Spleen (tissue), 11 donors: ENCODE measurements around the gene SPTY2D1. TPM values are rescaled to one million over a fixed set of nuclear protein-coding genes. Genes with fewer than 3 reads are reported as not detected.
A peak's percentile ranks its signal among the peaks of the same experiment; 100 is the strongest.

Experiments used
- DNase-seq: peaks from one replicate; pipeline ENCODE4 v3.0.0-alpha.2; 2020
- H3K27ac ChIP-seq, 8 donors: fragments of 200-600 bp; sonication (generic) in 7 of 8; 1 replicate in 4 of 8; 2 replicates in 4 of 8; pipeline versions ENCODE4 v1.5.0 to v1.8.0; 2016 to 2021; ENCODE audit warnings: inconsistent platforms in 4 of 8, mild to moderate bottlenecking in 4 of 8, moderate library complexity in 1 of 8
- H3K27me3 ChIP-seq, 7 donors: fragments of 200-600 bp; sonication (generic) in 6 of 7; replicated peaks in 1 of 7; 1 replicate in 4 of 7; 2 replicates in 3 of 7; pipeline versions ENCODE4 v1.5.0 to v1.8.0; 2016 to 2021; ENCODE audit warnings: inconsistent platforms in 3 of 7, mild to moderate bottlenecking in 1 of 7
- H3K36me3 ChIP-seq, 6 donors: fragments of 200-600 bp; sonication (generic) in 5 of 6; 1 replicate in 4 of 6; 2 replicates in 2 of 6; pipeline versions ENCODE4 v1.5.0 to v1.8.0; 2016 to 2021; ENCODE audit warnings: inconsistent platforms in 2 of 6
- H3K4me1 ChIP-seq, 6 donors: fragments of 200-600 bp; sonication (generic) in 5 of 6; 1 replicate in 3 of 6; 2 replicates in 3 of 6; pipeline versions ENCODE4 v1.5.0 to v1.8.0; 2016 to 2021; ENCODE audit warnings: inconsistent platforms in 3 of 6
- H3K4me3 ChIP-seq, 8 donors: fragments of 200-600 bp; sonication (generic) in 7 of 8; 1 replicate in 4 of 8; 2 replicates in 4 of 8; pipeline versions ENCODE4 v1.5.0 to v1.8.0; 2016 to 2021; ENCODE audit warnings: inconsistent platforms in 4 of 8, mild to moderate bottlenecking in 4 of 8, moderate library complexity in 2 of 8
- H3K9me3 ChIP-seq, 8 donors: fragments of 200-600 bp; sonication (generic) in 7 of 8; 1 replicate in 4 of 8; 2 replicates in 4 of 8; pipeline versions ENCODE4 v1.5.0 to v1.8.0; 2016 to 2021; ENCODE audit warnings: inconsistent platforms in 4 of 8
- CTCF ChIP-seq, 11 experiments: fragments of 200-600 bp in 7 of 11; fragments of 450-650 bp in 4 of 11; sonication (generic) in 4 of 11; IDR thresholded peaks in 8 of 11; conservative IDR thresholded peaks in 3 of 11; 1 replicate in 7 of 11; 2 replicates in 4 of 11; pipeline versions ENCODE4 v1.4.0 to v1.8.0; 2016 to 2021; ENCODE audit warnings: antibody characterized with exemption in 11 of 11, inconsistent platforms in 4 of 11, mild to moderate bottlenecking in 1 of 11
- POLR2A ChIP-seq, 3 donors: fragments of 450-650 bp; IDR thresholded peaks; one replicate each; pipeline ENCODE4 v1.5.1; 2017; ENCODE audit warnings: antibody characterized with exemption in 3 of 3, mild to moderate bottlenecking in 1 of 3
- POLR2AphosphoS5 ChIP-seq, 3 donors: sonication (generic); formaldehyde crosslinking; IDR thresholded peaks; one replicate each; pipeline ENCODE4 v1.5.1; 2017; ENCODE audit warnings: antibody characterized with exemption in 3 of 3
- WGBS, 5 donors: extraction: QIAGEN DNeasy Blood & Tissue Kit in 3 of 5; methylation state at CpG; one replicate each; pipeline versions ENCODE4 v1.1.5 to v1.1.7; 2013 to 2018; 5-methylcytosine and 5-hydroxymethylcytosine counted together
- intact Hi-C: fragments of 100-400 bp; cut with DNase I; formaldehyde crosslinking; loops from one replicate; pipeline ENCODE4 v1.15.0; 2023; ENCODE audit warnings: low total_unique reads
- polyA plus RNA-seq, 3 donors: library from polyadenylated mRNA; stranded (reverse); fragments of 200-250 nt; gene quantifications; one replicate each; pipeline ENCODE4 v1.2.1, GENCODE V29; 2013
- total RNA-seq, 7 donors: library from RNA; depleted of rRNA in 3 of 7; stranded (reverse); fragments of >200 nt in 3 of 7; fragmentation: NEBNext Ultra II Directional in 4 of 7; extraction: Animal tissue kit (Norgen Biotek cat#: 25700) in 4 of 7; gene quantifications; one replicate each; pipeline versions ENCODE4 v1.1.0 to v1.2.1, GENCODE V29; 2016 to 2021
- donor health status: healthy with polysubstance abuse.
- donor health status: DM: no; HTN: no; CAD: no; lungs with moderate emphysema.
- donor health status: DM: no; HTN: no; CAD: no.
- donor health status: Bipolar disorder and iron deficiency.
- donor health status: healthy.
- donor health status: DM: no; HTN: no; CAD: no.
- donor health status: DM: yes; HTN: yes; CAD: no.

The SPTY2D1 gene
- total and polyA plus RNA-seq, 10 donors, result 2.4 to 23.1 (median 17.4) TPM

GRCh38 chr11:18590571-18590970, 43.6 kb downstream of the SPTY2D1 start:
- Histone ChIP-seq H3K27ac (peak overlapping the region in 7 of 8 donors; percentile 21 to 89 (median 65)), H3K36me3 (peaks cover 0 to 7% (median 2%) of the 10 kb centered on the region in 6 donors), H3K4me1 (peaks cover 20 to 57% (median 39%) of the 10 kb centered on the region in 6 donors), H3K27me3 (no peaks in the 10 kb centered on the region), H3K4me3 (peak overlapping the region in 1 of 8 donors; percentile 84), H3K9me3 (no peaks in the 10 kb centered on the region)
- WGBS, 5 donors, result 20 to 74% (median 55%) methylated on average over 2 of the region's 2 CpGs
- DNase-seq, result no peak
- intact Hi-C loops, result no loop called here
- TF ChIP-seq POLR2AphosphoS5 (IDR thresholded peaks at IDR 0.05) (no peak), POLR2A (IDR thresholded peaks at IDR 0.05) (no peak), CTCF (IDR thresholded peaks at IDR 0.05 in 8 of 11, conservative IDR thresholded peaks at IDR 0.05 in 3 of 11) (no peak)

GRCh38 chr11:18588297-18589252, 45.6 kb downstream of the SPTY2D1 start, which contains the start of gene UEVLD:
UEVLD (minus strand) TSS chr11:18588734; CDS start chr11:18588654, 80 bp downstream.
- no peaks in the 10 kb centered on the region for H3K27me3 ChIP-seq
- TF ChIP-seq POLR2AphosphoS5 (IDR thresholded peaks at IDR 0.05) (peak; percentile 88 to 92 (median 89)), CTCF (IDR thresholded peaks at IDR 0.05 in 8 of 11, conservative IDR thresholded peaks at IDR 0.05 in 3 of 11) (no peak), POLR2A (IDR thresholded peaks at IDR 0.05) (no peak)
- peak within 1 kb of the TSS; percentile 82 to 93 (median 84) for H3K4me3 ChIP-seq
- peak within 1 kb of the TSS; percentile 67 to 89 (median 85) for H3K27ac ChIP-seq
- intact Hi-C loops, result no loop called here
- peaks cover 0 to 6% (median 0%) of the 10 kb centered on the region in 6 donors for H3K36me3 ChIP-seq
- no peaks in the 10 kb centered on the region for H3K9me3 ChIP-seq
- WGBS, 5 donors, result 3 to 6% (median 3%) methylated on average over 32 to 50 of the region's 50 CpGs
- peaks cover 20 to 57% (median 39%) of the 10 kb centered on the region in 6 donors for H3K4me1 ChIP-seq
- peak; percentile 90 for DNase-seq

- intact Hi-C loops, result no loop called here
- Histone ChIP-seq H3K9me3 (no peaks in the 10 kb centered on the region), H3K27ac (no peak overlapping the region), H3K4me1 (peaks cover 0 to 17% (median 3%) of the 10 kb centered on the region in 6 donors), H3K27me3 (no peaks in the 10 kb centered on the region), H3K36me3 (peaks cover 0 to 36% (median 6%) of the 10 kb centered on the region in 6 donors), H3K4me3 (no peak overlapping the region)
- no peak for DNase-seq
- WGBS, 5 donors, result 88 to 98% (median 92%) methylated on average over 1 of the region's 1 CpG
- no peak for TF ChIP-seq POLR2A (IDR thresholded peaks at IDR 0.05)
- TF ChIP-seq CTCF (IDR thresholded peaks at IDR 0.05 in 8 of 11, conservative IDR thresholded peaks at IDR 0.05 in 3 of 11), result no peak
- TF ChIP-seq POLR2AphosphoS5 (IDR thresholded peaks at IDR 0.05), result no peak
These were observed 52.3 kb downstream of the SPTY2D1 start for GRCh38 chr11:18581825-18582224.
